Breast epithelium (tissue), 3 donors: ENCODE data around the gene UMOD.

Source experiments
- CTCF ChIP-seq, 3 donors: fragments of 450-650 bp; IDR thresholded peaks; one replicate each; pipeline ENCODE4 v1.5.1; 2016 to 2017; ENCODE audit warnings: antibody characterized with exemption in 3 of 3, mild to moderate bottlenecking in 3 of 3, moderate library complexity in 3 of 3
- POLR2A ChIP-seq: fragments of 450-650 bp; IDR thresholded peaks from one replicate; pipeline ENCODE4 v1.6.1; 2016; ENCODE audit warnings: antibody characterized with exemption, mild to moderate bottlenecking, moderate library complexity

GRCh38 chr16:20334396-20334795 is 18.1 kb downstream of the UMOD start:
- TF ChIP-seq CTCF (IDR thresholded peaks at IDR 0.05) = no peak
- TF ChIP-seq POLR2A = no peak
